Ishikawa (cell line): ENCODE measurements around the gene TNFRSF19.

ENCODE experiments used
- CEBPB ChIP-seq: IDR thresholded peaks from 2 replicates; pipeline ENCODE4 v1.6.1; 2012
- CREB1 ChIP-seq: IDR thresholded peaks from 2 replicates; pipeline ENCODE4 v1.6.1; 2012; ENCODE audit warnings: low read depth
- EP300 ChIP-seq: IDR thresholded peaks from 2 replicates; pipeline ENCODE4 v1.6.1; 2012; ENCODE audit warnings: borderline replicate concordance
- FOXM1 ChIP-seq: IDR thresholded peaks from 2 replicates; pipeline ENCODE4 v1.6.1; 2012; ENCODE audit warnings: low read depth, borderline replicate concordance
- MAX ChIP-seq: IDR thresholded peaks from 2 replicates; pipeline ENCODE4 v1.6.1; 2012
- NFIC ChIP-seq: IDR thresholded peaks from 2 replicates; pipeline ENCODE4 v1.6.1; 2012
- RAD21 ChIP-seq: IDR thresholded peaks from 2 replicates; pipeline ENCODE4 v1.6.1; 2012; ENCODE audit warnings: low read depth
- REST ChIP-seq: IDR thresholded peaks from 2 replicates; pipeline ENCODE4 v1.6.1; 2012; ENCODE audit warnings: low read depth, mild to moderate bottlenecking
- TAF1 ChIP-seq: IDR thresholded peaks from 2 replicates; pipeline ENCODE4 v1.6.1; 2012; ENCODE audit warnings: low read depth, mild to moderate bottlenecking
- TEAD4 ChIP-seq: IDR thresholded peaks from 2 replicates; pipeline ENCODE4 v1.6.1; 2012
- USF1 ChIP-seq: IDR thresholded peaks from 2 replicates; pipeline ENCODE4 v1.6.1; 2012
- YY1 ChIP-seq: IDR thresholded peaks from 2 replicates; pipeline ENCODE4 v1.6.1; 2012; ENCODE audit warnings: low read depth

- TF ChIP-seq REST (no peak), USF1 (no peak), EP300 (no peak), TAF1 (no peak), TEAD4 (no peak), RAD21 (no peak), MAX (no peak), FOXM1 (no peak), YY1 (no peak), CREB1 (no peak), CEBPB (no peak), NFIC (no peak)
Measured at GRCh38 chr13:23687614-23688013, 117.4 kb downstream of the TNFRSF19 start.
